22Rv1 (cell line): ENCODE results near the gene SLC22A31.

ENCODE experiments used
- ZFX ChIP-seq: fragments of 450-650 bp; IDR thresholded peaks from 2 replicates; pipeline ENCODE4 v1.6.1; 2017; ENCODE audit warnings: antibody characterized with exemption, borderline replicate concordance
- TF ChIP-seq, protein P1 (sequence below): fragments of 450-650 bp; IDR thresholded peaks from 2 replicates; pipeline ENCODE4 v1.5.1; 2017; ENCODE audit warnings: mild to moderate bottlenecking

GRCh38 chr16:89222931-89223330 is 22.6 kb upstream of the SLC22A31 start:
- TF ChIP-seq, protein P1, sequence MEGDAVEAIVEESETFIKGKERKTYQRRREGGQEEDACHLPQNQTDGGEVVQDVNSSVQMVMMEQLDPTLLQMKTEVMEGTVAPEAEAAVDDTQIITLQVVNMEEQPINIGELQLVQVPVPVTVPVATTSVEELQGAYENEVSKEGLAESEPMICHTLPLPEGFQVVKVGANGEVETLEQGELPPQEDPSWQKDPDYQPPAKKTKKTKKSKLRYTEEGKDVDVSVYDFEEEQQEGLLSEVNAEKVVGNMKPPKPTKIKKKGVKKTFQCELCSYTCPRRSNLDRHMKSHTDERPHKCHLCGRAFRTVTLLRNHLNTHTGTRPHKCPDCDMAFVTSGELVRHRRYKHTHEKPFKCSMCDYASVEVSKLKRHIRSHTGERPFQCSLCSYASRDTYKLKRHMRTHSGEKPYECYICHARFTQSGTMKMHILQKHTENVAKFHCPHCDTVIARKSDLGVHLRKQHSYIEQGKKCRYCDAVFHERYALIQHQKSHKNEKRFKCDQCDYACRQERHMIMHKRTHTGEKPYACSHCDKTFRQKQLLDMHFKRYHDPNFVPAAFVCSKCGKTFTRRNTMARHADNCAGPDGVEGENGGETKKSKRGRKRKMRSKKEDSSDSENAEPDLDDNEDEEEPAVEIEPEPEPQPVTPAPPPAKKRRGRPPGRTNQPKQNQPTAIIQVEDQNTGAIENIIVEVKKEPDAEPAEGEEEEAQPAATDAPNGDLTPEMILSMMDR, result no peak
- TF ChIP-seq ZFX, result no peak
